ENCODE data around the gene GAD1.

Gene GAD1

DNA sequence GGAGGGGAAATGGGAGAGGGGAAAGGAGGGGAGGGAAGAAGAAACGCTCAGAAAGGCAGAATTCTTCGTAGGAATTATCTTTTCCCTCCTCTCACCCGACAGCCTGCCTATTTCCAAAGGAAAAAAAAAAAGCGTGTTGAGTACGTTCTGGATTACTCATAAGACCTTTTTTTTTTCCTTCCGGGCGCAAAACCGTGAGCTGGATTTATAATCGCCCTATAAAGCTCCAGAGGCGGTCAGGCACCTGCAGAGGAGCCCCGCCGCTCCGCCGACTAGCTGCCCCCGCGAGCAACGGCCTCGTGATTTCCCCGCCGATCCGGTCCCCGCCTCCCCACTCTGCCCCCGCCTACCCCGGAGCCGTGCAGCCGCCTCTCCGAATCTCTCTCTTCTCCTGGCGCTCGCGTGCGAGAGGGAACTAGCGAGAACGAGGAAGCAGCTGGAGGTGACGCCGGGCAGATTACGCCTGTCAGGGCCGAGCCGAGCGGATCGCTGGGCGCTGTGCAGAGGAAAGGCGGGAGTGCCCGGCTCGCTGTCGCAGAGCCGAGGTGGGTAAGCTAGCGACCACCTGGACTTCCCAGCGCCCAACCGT is at the start of gene GAD1:
Gene GAD1 (plus strand): TSS at position 384 of the 589 bp plus-strand sequence. CDS start 1,705 bp downstream, outside the sequence.
- DNase-seq = peak; percentile 32

DNA sequence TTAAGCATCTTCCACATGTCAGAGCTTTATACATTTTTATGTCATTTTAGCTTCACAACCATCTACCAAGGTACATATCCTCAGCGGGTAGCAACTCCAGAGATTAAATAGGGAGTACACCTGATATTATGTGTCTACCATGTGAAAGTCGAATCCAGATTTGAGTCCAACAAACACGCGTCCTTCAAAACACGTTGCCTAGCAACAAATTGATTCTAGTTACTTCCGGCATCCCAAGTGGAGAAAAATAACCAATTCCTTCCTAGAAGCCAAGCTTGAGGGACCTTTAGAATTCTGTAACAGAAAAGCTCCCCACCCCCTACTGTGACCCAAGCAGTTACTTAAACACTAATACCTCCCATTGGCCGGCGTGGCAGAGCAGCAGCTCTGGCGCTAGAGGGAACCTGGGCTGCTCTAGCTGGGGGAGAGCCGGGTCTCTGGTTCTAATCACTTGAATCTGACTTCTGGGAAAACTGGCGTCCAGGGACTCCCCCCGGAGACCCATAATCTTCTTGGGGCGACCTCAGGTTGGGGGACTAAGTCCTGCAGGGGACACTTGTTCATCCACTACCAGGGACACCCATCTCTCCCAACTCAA is 46.6 kb upstream of the GAD1 start, which contains the start of gene ERICH2:
Gene ERICH2 (plus strand): TSS at position 371 of the 598 bp plus-strand sequence. CDS start 304 bp downstream, outside the sequence.
- peak; percentile 14 for DNase-seq

DNA sequence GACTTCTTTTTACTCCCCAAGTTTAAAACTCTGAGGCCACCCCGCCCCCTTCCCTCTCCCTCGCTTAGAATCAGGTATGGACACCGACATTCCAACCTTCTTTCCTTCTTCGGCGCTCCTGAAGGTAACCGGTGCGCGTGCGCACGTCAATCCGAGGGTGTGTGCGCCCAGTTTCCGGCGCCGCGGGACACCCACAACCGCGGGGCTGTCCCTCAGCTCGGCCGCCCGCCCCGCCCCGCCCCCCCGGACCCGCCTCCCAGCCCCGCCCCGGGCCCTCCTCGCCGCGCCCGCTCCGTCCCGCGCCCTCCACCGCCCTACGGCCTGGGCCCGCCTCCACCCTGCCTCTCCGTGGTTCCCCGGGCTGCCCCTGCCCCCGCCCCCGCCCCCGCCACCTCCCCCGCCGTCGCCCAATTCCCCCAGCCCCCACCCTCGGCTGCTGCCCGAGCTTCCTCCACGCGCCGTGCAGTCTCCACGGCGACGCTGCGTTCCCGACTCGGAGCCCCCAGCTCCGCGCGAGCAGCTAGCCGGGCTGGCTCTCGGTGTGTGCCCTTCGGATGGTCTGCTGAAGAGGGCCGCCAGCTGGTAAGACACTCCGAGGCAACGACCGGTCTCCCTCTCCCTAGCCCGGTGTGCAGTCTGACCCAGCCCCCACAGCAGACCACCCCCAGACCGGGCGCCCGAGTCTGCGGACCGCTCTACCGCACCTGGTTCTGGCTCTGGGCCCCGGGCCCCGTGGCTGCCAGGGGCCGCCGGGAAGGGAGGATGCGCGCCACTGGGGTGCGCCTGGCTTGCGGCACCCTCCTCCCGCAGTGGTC is 45.9 kb upstream of the GAD1 start:
- DNase-seq = peak; percentile 52

DNA sequence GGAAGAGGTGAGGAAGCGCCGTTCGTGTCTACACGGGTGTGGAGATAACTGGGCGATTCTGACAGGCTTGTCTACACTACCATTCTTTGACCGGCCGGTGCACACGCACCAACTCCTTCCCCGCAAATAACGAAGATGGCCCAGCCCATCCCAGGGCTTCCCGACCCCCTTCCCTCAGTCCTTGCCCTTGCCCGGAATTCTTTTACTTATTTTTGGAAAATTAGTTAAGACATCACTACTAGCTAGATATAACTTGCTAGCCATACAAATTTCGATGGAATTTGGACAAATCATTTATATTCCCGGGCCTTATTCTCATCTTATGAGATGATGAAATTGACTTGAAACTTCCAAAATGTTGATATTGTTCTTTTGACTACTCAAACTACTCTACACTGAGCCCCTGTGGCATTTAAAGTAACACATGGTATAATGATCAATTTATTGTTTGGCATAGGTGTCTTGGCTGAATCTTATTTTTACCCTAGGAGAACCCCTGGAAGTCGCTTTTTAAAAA is 45.2 kb upstream of the GAD1 start:
- DNase-seq = no peak

DNA sequence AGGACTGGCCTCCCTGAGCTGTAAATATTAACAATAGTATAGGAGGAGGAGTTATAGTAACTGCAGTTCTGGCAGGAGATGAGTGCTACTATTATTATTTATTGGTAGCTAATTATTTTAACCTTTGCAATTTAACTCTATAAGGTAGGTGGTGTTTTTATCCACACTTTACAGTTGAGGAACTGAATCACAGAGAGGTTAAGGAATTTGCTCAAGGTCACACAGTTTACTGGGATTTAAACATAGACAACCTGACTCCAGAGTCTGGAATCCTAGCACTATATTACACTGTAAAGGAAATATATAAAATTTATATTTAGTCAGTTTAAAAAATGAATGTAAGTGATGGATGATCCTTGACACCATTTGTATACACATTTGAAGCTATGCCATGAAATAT is 44.4 kb upstream of the GAD1 start:
- no peak for DNase-seq

DNA sequence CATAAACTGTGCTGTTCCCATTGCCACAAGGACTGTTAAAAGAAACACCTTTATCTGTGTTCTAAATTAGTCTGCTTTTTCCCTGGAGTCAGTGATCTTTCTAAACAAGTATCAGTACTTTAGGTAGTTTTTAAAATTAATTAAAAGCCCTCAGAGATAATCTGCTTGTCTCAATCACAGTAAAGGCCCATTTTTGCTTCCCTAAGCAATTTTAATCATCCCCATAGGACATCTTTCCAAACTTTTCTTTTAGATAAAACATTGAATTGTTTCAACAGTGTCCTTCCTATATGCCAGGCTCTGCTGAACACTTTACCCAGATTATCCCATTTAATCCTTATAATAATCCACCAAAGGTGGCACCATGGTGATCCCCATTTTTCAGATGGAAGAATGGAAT is 42.6 kb upstream of the GAD1 start:
- no peak for DNase-seq

DNA sequence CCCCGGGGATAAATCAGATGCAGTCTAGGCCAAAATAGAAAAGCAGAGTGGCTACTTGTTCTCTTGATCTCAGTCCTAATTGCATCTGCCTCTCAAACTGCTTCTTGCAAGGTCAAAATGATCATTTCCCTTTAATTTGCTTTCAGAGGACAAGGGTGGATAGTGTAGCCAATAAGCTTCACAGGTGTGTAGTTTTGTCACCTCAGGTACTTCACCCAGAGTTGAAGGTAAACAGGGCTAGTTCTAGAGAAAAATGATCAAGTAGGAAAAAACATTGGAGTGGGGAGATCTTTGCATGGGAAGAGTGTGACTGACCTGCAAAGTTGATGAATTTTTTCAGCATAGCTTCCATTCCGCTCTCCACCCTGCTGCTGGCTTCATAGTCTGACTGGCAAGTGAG is 37.8 kb upstream of the GAD1 start:
- DNase-seq = no peak

DNA sequence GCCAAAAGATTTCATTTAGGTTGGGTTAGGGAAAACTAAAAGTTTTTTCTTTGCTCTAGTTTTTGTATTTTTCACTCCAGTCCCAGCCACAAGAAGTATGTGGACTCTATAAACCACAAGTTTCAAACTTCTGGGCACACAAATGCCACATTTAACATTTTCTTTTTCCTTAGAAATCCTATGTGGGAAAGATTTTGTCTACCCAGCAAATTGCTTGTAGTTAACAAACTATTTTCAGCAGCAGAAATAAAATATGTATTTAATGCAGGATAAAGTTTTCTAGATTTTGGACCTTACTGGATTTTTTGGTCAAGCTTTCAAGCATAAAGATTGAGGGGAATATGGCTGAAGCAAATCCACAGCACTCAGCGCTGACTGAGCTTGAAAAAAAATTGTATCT is 37.4 kb upstream of the GAD1 start:
- no peak for DNase-seq

DNA sequence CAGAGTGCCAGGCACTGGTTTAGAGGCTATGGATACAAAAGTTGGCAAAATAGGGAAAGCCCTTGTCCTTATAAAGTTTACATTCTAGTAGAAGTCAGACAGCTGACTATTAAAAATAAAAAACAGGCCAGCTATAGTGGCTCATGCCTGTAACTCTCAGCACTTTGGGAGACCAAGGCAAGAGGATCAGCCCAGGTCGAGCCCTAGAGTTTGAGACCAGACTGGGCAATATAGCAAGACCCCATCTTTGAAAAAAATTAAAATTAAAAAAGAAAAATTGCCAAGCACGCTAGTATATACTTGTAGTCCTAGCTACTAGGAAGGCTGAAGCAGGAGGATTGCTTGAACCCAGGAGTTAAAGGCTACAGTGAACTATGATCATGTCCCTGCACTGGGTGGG is 34.0 kb upstream of the GAD1 start:
- no peak for DNase-seq

DNA sequence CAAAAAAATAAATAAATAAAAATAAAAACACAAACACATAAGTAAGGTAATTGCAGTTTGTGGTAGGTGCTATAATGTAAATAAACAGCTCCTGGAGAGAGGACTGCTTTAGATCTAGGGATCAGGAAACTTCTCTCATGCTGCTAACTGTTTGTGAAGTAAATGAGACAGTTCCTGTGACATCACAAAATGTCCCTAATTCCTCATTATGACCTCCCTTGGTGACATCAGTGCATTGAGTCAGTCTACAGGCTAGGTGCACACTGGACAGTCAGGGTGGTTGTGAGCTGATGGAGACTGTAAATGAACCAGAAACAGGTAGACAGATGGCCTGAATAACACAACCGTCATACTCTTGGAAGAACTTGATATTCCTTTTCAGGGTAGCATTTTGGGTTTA is 33.1 kb upstream of the GAD1 start:
- DNase-seq = no peak

DNA sequence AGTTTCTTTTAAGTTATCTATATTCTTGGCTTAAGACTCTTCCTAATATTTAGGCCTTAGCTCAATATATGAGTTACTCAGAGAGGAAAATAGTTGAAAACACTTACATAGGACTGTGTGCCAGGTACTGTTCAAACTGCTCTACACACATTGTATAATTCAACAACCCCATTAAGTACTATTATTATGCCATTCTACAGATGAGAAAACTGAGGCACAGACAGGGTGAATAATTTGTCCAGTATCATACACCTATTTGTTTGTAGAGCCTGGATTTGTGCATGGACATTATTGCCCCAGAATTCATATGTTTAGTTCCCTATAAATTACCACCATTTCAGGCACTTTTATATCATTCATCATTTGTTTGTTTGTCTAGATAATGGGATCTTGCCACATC is 17.7 kb upstream of the GAD1 start:
- no peak for DNase-seq

DNA sequence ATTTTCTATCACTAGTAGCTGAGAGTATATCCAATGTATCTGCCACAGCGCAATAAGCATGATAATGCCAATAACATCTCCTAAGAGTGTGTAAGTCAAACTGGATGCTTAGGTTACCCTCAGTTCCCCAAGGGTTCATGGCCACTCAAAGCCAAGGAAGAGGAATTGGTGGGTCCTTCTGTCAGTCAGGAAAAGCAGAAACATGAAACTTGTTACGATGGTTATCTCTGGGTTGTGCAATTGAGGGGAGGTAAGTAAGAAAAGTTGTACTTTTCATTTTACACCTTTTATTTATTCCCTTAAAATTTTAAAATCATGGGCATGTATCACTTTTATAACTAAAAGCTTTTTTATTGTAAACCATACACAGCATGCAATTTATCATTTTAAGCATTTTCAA is 10.1 kb upstream of the GAD1 start:
- no peak for DNase-seq

DNA sequence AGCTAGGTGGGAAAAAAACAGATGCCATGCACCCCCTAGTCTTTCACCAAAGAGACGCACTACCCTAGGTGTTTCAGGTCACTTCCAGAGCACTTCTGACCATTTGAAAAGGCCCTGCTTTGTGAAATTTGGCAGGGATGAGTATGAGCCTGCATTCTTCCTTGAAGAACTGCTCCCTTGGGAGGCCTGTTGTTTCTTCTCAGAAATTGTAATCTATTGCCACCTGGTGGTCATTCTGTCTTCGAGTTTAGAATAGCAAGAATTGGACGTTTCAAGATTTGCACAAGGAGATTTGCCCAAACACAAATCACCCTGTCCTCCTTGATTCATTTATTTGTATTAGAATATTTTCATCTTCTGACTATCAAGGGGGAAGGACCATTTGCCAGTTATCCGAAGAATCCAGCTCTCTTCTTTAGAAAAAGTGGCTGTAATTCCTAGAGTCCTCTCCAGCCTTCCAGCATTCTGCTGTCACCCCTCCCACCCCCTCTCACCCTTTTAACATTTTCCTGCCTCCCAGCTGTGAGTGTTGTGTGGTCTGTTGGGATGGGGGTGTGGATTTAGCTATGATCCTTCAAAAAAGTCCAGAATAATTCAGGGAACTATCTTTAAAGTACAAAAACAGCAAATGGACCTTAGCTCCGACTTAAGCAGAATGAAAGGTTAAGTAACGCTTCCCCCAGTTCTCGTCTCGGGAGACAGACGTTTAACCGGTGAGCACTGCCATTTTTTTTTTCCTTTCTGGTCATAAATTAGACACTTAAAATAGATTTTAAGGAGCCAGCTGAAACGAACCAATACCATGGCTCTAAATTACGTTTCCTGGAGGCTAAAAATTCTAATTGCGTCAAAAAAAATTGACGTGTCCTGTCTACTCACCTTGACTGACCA is 3.7 kb upstream of the GAD1 start:
- no peak for DNase-seq

DNA sequence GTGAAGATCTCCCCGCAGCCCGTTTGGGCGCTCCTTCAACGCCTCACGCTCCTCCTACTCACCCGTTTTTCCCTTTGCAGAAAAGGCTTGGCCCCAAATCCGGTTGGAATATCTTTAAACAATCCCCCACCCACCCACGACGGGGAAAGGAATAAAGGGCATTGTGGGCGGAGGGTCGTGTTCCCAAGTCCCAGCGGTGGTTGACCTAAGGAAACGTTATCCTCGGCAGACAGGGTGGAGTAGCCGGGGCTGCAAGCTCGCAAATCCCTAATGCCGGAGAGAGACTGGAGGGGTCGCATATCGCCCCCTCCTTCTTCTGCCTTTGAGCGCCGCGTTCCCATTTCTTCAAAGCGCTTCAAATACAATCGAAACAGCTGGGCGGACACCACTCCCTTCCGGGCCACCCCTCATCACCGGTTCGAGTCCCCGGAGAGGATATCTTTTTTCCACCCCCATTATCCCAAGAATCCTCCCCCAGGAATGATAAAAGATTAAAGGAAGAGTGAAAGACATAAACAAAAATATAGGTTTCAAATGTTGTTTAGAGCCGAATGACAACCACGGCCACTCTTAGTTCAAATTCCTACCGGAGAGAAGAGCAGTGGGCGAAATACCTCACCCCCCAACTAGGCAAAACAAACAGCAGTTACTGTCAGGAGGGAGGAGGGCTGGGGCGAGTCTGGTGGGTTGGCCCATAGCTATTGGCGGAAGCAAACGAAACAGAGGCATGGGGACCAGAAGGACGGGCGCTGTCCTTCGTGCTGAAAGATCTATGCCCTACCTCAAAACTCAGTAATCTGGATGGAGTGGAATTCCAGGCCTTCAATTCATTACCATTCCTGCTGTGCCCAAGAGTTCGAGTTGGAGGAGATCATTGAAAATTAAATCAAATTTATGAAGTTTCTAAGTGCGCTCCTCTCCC is 2.8 kb upstream of the GAD1 start:
- no peak for DNase-seq

DNA sequence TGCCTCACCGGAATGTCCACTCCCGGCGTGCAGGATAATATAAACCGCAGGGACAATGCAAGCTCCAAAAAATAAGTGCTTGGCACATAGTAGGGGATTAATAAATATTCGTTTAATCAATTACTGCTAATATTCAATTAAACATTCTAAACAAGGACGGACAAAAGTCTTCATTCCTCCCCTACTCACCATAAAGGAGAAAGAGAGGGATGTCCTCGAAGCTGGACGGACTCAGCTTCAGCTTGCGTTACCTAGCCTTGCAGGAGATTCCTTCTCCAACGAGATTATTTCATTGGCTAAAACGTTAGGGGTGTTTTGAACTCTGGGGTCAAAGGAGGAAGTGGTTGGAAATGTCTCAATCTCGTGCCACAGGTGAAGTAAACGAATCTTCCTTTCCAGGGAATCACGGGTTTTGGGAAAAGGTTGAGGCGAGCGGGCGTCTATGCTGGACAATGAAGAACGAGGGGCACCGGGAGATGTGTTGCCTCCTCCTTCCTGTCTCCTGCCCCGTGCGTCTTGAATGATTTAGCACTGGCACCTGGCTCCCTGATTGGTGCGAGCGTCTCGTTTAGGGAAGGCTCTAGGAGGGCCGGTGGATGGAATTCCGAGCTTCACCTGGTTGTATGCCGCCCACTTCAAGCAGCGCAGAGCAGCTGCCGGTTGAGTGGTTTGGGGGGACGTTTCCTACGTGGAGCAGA is 2.0 kb upstream of the GAD1 start:
- no peak for DNase-seq

DNA sequence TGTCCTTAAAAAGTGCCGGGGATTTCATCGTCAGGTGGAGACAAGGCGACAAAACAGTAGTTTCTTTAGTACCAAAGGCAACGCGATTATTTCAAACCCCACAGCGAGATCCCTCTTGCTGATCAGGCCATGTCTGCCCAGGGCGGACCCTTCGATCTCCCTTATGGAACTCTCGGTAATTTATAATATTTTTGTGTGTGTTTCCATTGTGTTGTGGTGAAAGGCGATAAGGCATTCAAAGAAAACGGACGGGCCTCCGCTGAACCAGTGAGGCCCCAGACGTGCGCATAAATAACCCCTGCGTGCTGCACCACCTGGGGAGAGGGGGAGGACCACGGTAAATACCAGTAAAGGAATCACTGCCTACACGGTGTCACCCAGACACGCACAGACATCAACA is 1.4 kb upstream of the GAD1 start:
- DNase-seq = no peak

DNA sequence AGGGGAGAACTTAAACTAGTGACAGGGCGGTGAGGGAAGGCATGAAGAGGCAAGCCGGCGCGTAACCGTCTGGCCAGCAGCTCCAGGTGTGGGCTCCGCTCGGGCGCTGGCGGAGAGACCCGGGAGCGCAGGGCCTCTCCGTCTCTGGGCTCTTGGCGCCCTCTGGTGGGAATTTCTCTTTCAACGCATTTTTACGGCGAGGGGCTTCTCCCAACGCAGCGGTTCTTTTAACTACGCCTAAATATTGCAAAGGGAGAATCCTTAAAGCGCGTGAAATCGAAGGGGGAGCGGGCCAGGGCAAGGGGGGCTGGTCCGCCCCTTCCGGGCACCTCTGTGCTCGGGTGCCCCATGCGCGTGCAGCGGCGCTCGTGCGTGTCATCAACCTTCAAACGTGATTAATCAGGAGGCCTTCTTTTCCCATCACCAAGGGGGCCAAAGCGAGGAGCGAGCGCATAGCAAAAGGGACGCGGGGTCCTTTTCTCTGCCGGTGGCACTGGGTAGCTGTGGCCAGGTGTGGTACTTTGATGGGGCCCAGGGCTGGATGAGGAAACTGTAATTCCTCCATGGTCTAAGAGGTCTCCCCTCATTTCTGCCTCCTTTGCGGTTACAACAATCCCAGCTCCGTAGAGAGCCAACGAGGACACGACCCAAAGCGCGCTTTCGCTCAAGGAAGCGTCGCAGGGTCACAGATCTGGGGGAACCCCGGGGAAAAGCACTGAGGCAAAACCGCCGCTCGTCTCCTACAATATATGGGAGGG is 762 bp upstream of the GAD1 start:
- peak; percentile 54 for DNase-seq

DNA sequence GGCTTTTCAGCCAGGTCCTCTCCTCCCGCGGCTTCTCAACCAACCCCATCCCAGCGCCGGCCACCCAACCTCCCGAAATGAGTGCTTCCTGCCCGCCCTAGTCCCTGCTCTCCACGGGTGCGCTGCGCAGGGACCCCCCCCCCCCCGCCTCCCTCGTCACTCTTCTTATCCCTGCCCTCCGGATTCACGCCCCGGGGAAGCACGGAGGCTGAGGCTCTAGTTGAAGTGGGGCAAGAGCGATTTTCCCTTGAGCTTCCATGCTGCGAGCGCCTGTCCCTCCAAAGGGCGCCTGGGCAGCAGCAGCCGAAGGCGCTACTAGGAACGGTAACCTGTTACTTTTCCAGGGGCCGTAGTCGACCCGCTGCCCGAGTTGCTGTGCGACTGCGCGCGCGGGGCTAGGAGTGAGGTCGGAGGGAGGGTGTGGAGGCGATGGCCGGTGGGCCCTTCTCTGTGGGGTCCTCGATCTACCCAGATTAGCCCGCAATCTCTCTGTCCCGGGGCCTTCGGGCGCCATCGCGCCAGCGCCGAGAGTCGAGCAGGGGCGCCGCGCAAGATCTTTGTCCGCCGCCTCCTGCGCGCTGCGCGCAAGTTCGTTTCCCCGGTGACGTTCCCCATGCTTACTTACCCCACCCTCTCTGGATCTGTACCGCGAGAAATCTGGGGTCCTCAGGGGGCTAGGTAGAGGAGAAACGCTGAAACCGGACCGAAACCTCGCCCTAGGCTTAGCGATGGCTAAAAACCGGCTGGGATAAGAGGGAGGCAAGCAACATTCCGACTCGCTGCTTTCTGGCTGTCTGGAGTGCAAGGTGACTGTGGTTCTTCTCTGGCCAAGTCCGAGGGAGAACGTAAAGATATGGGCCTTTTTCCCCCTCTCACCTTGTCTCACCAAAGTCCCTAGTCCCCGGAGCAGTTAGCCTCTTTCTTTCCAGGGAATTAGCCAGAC is 677 bp downstream of the GAD1 start:
- DNase-seq = no peak
